Measurements from ENCODE around the gene KRT17.
"Not testable (repeated sequence)": the region's sequence is repeated elsewhere in the genome, so short reads cannot be mapped to it uniquely, and the experiment has no call there.

KRT17 gene

GRCh38 chr17:41634639-41635038 lies 10.3 kb upstream of the KRT17 start:
- DNase-seq (ENCODE audit: low read depth) = no peak

GRCh38 chr17:41633556-41634199 lies 9.3 kb upstream of the KRT17 start:
- no peak for DNase-seq (ENCODE audit: low read depth)

- no peak for DNase-seq (ENCODE audit: low read depth)
Measured at GRCh38 chr17:41632482-41633105, 8.2 kb upstream of the KRT17 start.

- DNase-seq (ENCODE audit: low read depth) = no peak
Measured at GRCh38 chr17:41631898-41632285, 7.5 kb upstream of the KRT17 start.

GRCh38 chr17:41631025-41631897 lies 6.9 kb upstream of the KRT17 start:
- DNase-seq (ENCODE audit: low read depth) = no peak

GRCh38 chr17:41629826-41630670 lies 5.7 kb upstream of the KRT17 start:
- no peak for DNase-seq (ENCODE audit: low read depth)

GRCh38 chr17:41629316-41629715 lies 4.9 kb upstream of the KRT17 start:
- DNase-seq (ENCODE audit: low read depth) = no peak

- not testable (repeated sequence) for DNase-seq (ENCODE audit: low read depth)
Measured at GRCh38 chr17:41628621-41629255, 4.4 kb upstream of the KRT17 start.

GRCh38 chr17:41628073-41628370 lies 3.6 kb upstream of the KRT17 start:
- not testable (repeated sequence) for DNase-seq (ENCODE audit: low read depth)

- DNase-seq (ENCODE audit: low read depth) = no peak
Measured at GRCh38 chr17:41627316-41628072, 3.1 kb upstream of the KRT17 start.

- DNase-seq (ENCODE audit: low read depth) = not testable (repeated sequence)
Measured at GRCh38 chr17:41626914-41627295, 2.5 kb upstream of the KRT17 start.

- DNase-seq (ENCODE audit: low read depth) = not testable (repeated sequence)
Measured at GRCh38 chr17:41626028-41626913, 1.9 kb upstream of the KRT17 start.

- DNase-seq (ENCODE audit: low read depth) = no peak
Measured at GRCh38 chr17:41625602-41626001, 1.2 kb upstream of the KRT17 start.

GRCh38 chr17:41623184-41623861 lies 1.1 kb downstream of the KRT17 start:
- not testable (repeated sequence) for DNase-seq (ENCODE audit: low read depth)

GRCh38 chr17:41622340-41623183 lies 1.8 kb downstream of the KRT17 start:
- not testable (repeated sequence) for DNase-seq (ENCODE audit: low read depth)

GRCh38 chr17:41621916-41622315 lies 2.5 kb downstream of the KRT17 start:
- no peak for DNase-seq (ENCODE audit: low read depth)

- not testable (repeated sequence) for DNase-seq (ENCODE audit: low read depth)
Measured at GRCh38 chr17:41621435-41621817, 2.9 kb downstream of the KRT17 start.

Measured in non-pigmented ciliary epithelial cell (primary cell).